IMR-90 (cell line): ENCODE results near the gene MRPS34. TPM values are rescaled to one million over a fixed set of nuclear protein-coding genes. Genes with fewer than 3 reads are reported as not detected.

Source experiments
- ATAC-seq: fragments of 200-7000 bp; cut with Tn5 transposase; 2 replicates; pipeline ENCODE4 v1.9.1; 2020; ENCODE audit warnings: low read depth, mild to moderate bottlenecking, moderate library complexity
- BruUV-seq: library from RNA; stranded (reverse); fragments of 400-500 nt; replicated peaks from 2 replicates; lab custom pipeline; 2021; lab: Mats Ljungman, UMichigan
- CTCF ChIA-PET: fragments of 300-600 bp; formaldehyde crosslinking; extraction: SDS; loops from one replicate; lab custom pipeline; 2021; ENCODE audit warnings: antibody characterized with exemption; lab: Yijun Ruan, JAX
- POLR2A ChIA-PET: fragments of 300-600 bp; sonication (Branson Sonifier 250); formaldehyde crosslinking; loops from one replicate; lab custom pipeline; 2022; ENCODE audit warnings: antibody characterized with exemption; ENCODE audit not compliant: unreplicated experiment; lab: Charles Lee
- DNase-seq: peaks from one replicate; pipeline ENCODE4 v3.0.0; 2013
- H2AFZ ChIP-seq: replicated peaks from 2 replicates; pipeline ENCODE3; 2013; ENCODE audit warnings: low read length, mild to moderate bottlenecking; ENCODE audit not compliant: poor library complexity
- H2AK5ac ChIP-seq: 2 replicates; pipeline ENCODE4 v1.6.1; 2013; ENCODE audit warnings: low read depth, low read length, inconsistent platforms
- H2AK9ac ChIP-seq: replicated peaks from 2 replicates; pipeline ENCODE3; 2013; ENCODE audit warnings: mild to moderate bottlenecking, low read depth, low read length, moderate library complexity; ENCODE audit not compliant: poor library complexity
- H2BK120ac ChIP-seq: 2 replicates; pipeline ENCODE4 v1.6.1; 2013; ENCODE audit warnings: low read depth, low read length, inconsistent platforms
- H2BK15ac ChIP-seq: 3 replicates; pipeline ENCODE4 v1.6.1; 2013; ENCODE audit warnings: low read depth, low read length, inconsistent platforms
- H2BK20ac ChIP-seq: 2 replicates; pipeline ENCODE4 v1.6.1; 2013; ENCODE audit warnings: low read depth, mild to moderate bottlenecking, inconsistent platforms, low read length, moderate library complexity
- H2BK5ac ChIP-seq: 2 replicates; pipeline ENCODE4 v1.6.1; 2013; ENCODE audit warnings: mild to moderate bottlenecking, low read depth, low read length, inconsistent platforms; ENCODE audit not compliant: poor library complexity, severe bottlenecking
- H3K14ac ChIP-seq: replicated peaks from 2 replicates; pipeline ENCODE4 v1.6.1; 2013; ENCODE audit warnings: low read depth, low read length, inconsistent platforms
- H3K18ac ChIP-seq: 2 replicates; pipeline ENCODE4 v1.6.1; 2013; ENCODE audit warnings: low read depth, low read length, control low read depth
- H3K23ac ChIP-seq: 2 replicates; pipeline ENCODE4 v1.6.1; 2013; ENCODE audit warnings: low read depth, low read length, inconsistent platforms
- H3K27ac ChIP-seq: 2 replicates; pipeline ENCODE4 v1.5.1; 2013; ENCODE audit warnings: mild to moderate bottlenecking, control low read depth, low read length; ENCODE audit not compliant: insufficient read depth
- H3K27me3 ChIP-seq: 2 replicates; pipeline ENCODE4 v1.6.1; 2013; ENCODE audit warnings: low read length; ENCODE audit not compliant: control insufficient read depth, insufficient read depth
- H3K36me3 ChIP-seq: 2 replicates; pipeline ENCODE4 v1.6.1; 2013; ENCODE audit warnings: low read length, mixed read lengths; ENCODE audit not compliant: control insufficient read depth, insufficient read depth
- H3K4ac ChIP-seq: 2 replicates; pipeline ENCODE4 v1.6.1; 2013; ENCODE audit warnings: low read depth, low read length, inconsistent platforms
- H3K4me1 ChIP-seq: 2 replicates; pipeline ENCODE4 v1.6.1; 2013; ENCODE audit warnings: low read length, mixed read lengths; ENCODE audit not compliant: control insufficient read depth, insufficient read depth
- H3K4me2 ChIP-seq: 2 replicates; pipeline ENCODE4 v1.6.1; 2013; ENCODE audit warnings: low read depth, mild to moderate bottlenecking, control low read depth, low read length, moderate library complexity
- H3K4me3 ChIP-seq: 2 replicates; pipeline ENCODE4 v1.5.1; 2013; ENCODE audit warnings: low read depth, mild to moderate bottlenecking, control low read depth, low read length, moderate library complexity; ENCODE audit not compliant: insufficient read depth
- H3K56ac ChIP-seq: 2 replicates; pipeline ENCODE4 v1.6.1; 2013; ENCODE audit warnings: low read length, inconsistent platforms; ENCODE audit not compliant: insufficient read depth; ENCODE audit errors: extremely low read depth
- H3K79me1 ChIP-seq, 2 experiments: 2 replicates each; pipeline ENCODE4 v1.6.1; 2013; ENCODE audit warnings: low read length in 2 of 2, inconsistent platforms in 1 of 2, low read depth in 1 of 2
- H3K9ac ChIP-seq: 2 replicates; pipeline ENCODE4 v1.6.1; 2013; ENCODE audit warnings: low read depth, low read length, control low read depth
- H3K9me1 ChIP-seq: 2 replicates; pipeline ENCODE4 v1.6.1; 2013; ENCODE audit warnings: low read length, inconsistent platforms; ENCODE audit not compliant: insufficient read depth
- H3K9me3 ChIP-seq: 2 replicates; pipeline ENCODE4 v1.6.1; 2013; ENCODE audit warnings: low read length; ENCODE audit not compliant: control insufficient read depth, insufficient read depth
- H4K20me1 ChIP-seq: 2 replicates; pipeline ENCODE4 v1.6.1; 2013; ENCODE audit warnings: low read length, inconsistent platforms; ENCODE audit not compliant: insufficient read depth
- H4K5ac ChIP-seq: 2 replicates; pipeline ENCODE4 v1.6.1; 2013; ENCODE audit warnings: mild to moderate bottlenecking, low read depth, low read length, control low read depth
- H4K8ac ChIP-seq, 2 experiments: 2 replicates each; pipeline ENCODE4 v1.6.1; 2013; ENCODE audit warnings: low read depth in 2 of 2, low read length in 2 of 2, control low read depth in 1 of 2, inconsistent platforms in 1 of 2
- H4K91ac ChIP-seq: 2 replicates; pipeline ENCODE4 v1.6.1; 2013; ENCODE audit warnings: low read depth, low read length, inconsistent platforms; ENCODE audit not compliant: insufficient read depth
- BHLHE40 ChIP-seq: fragments of 150-350 bp; IDR thresholded peaks from 2 replicates; pipeline ENCODE4 v1.6.1; 2016; ENCODE audit warnings: mild to moderate bottlenecking, low read depth, low read length
- CEBPB ChIP-seq: IDR thresholded peaks from 2 replicates; pipeline ENCODE4 v1.6.1; 2012; ENCODE audit warnings: low read depth, low read length, improper control_type of control experiment
- CTCF ChIP-seq: conservative IDR thresholded peaks from 2 replicates; pipeline ENCODE4 v1.5.1; 2012; ENCODE audit warnings: mild to moderate bottlenecking, low read depth, low read length, improper control_type of control experiment
- ELK1 ChIP-seq: fragments of 150-350 bp; IDR thresholded peaks from 2 replicates; pipeline ENCODE4 v1.6.1; 2016; ENCODE audit warnings: low read depth, mild to moderate bottlenecking, low read length, moderate library complexity, borderline replicate concordance
- MAFK ChIP-seq: IDR thresholded peaks from 2 replicates; pipeline ENCODE4 v1.6.1; 2012; ENCODE audit warnings: low read depth, low read length, improper control_type of control experiment
- MAZ ChIP-seq: IDR thresholded peaks from 2 replicates; pipeline ENCODE4 v1.6.1; 2012; ENCODE audit warnings: low read depth, mild to moderate bottlenecking, low read length, improper control_type of control experiment, moderate library complexity, borderline replicate concordance
- MXI1 ChIP-seq: IDR thresholded peaks from 2 replicates; pipeline ENCODE4 v1.6.1; 2012; ENCODE audit warnings: low read depth, mild to moderate bottlenecking, low read length, moderate library complexity, borderline replicate concordance
- NFE2L2 ChIP-seq: fragments of 150-350 bp; IDR thresholded peaks from 2 replicates; pipeline ENCODE4 v1.6.1; 2016; ENCODE audit warnings: low read depth, mild to moderate bottlenecking, low read length
- POLR2A ChIP-seq: IDR thresholded peaks from 2 replicates; pipeline ENCODE4 v1.6.1; 2012; ENCODE audit warnings: mild to moderate bottlenecking, low read depth, low read length
- RAD21 ChIP-seq: IDR thresholded peaks from 2 replicates; pipeline ENCODE4 v1.6.1; 2012; ENCODE audit warnings: low read length, improper control_type of control experiment
- RCOR1 ChIP-seq: IDR thresholded peaks from 2 replicates; pipeline ENCODE4 v1.6.1; 2012; ENCODE audit warnings: mild to moderate bottlenecking, low read length, improper control_type of control experiment; ENCODE audit not compliant: insufficient replicate concordance
- SMC3 ChIP-seq: fragments of 150-350 bp; IDR thresholded peaks from 2 replicates; pipeline ENCODE4 v1.6.1; 2016; ENCODE audit warnings: low read depth, mild to moderate bottlenecking, antibody characterized with exemption, low read length, moderate library complexity
- USF2 ChIP-seq: fragments of 150-350 bp; IDR thresholded peaks from 2 replicates; pipeline ENCODE4 v1.6.1; 2017; ENCODE audit warnings: mild to moderate bottlenecking, antibody characterized with exemption, low read length, low read depth
- WGBS, 2 experiments: methylation state at CpG; one replicate each; pipeline versions ENCODE4 v1.1.5 to v1.1.7; 2013; ENCODE audit warnings: missing lambda C conversion rate in 2 of 2; ENCODE audit not compliant: insufficient read length in 1 of 2; ENCODE audit errors: extremely low coverage in 2 of 2; 5-methylcytosine and 5-hydroxymethylcytosine counted together
- dilution Hi-C: fragments of 300-500 bp; cut with HindIII; formaldehyde crosslinking; loops from one replicate; pipeline ENCODE4 v1.14.3; 2018; ENCODE audit warnings: low sequenced_read_pairs; ENCODE audit not compliant: unreplicated experiment
- in situ Hi-C: fragments of 300-500 bp; cut with MboI; formaldehyde crosslinking; loops from 3 replicates; pipeline ENCODE4 v1.14.3; 2019; ENCODE audit warnings: low sequenced_read_pairs, inconsistent platforms, mixed read lengths
- intact Hi-C: fragments of 100-400 bp; cut with micrococcal nuclease; formaldehyde crosslinking; loops from 2 replicates; pipeline ENCODE4 v1.10.0; 2022
- polyA plus RNA-seq, 3 experiments: library from polyadenylated mRNA; depleted of rRNA; stranded (reverse); fragments of >200 nt; gene quantifications; 2 replicates each; pipeline ENCODE4 v1.2.3, GENCODE V29; 2012; ENCODE audit warnings: low replicate concordance in 1 of 3
- total RNA-seq: library from RNA; depleted of rRNA; stranded (reverse); fragments of >200 nt; gene quantifications from 2 replicates; pipeline ENCODE4 v1.2.3, GENCODE V29; 2012

Gene MRPS34
- total and polyA plus RNA-seq, 2 of the 4 experiments (the other 2 are of a cell fraction), result 68.5 to 80.4 TPM

- Histone ChIP-seq H3K18ac (no peak overlapping the region), H4K5ac (no peak overlapping the region), H4K8ac (no peak overlapping the region), H2BK120ac (peak overlapping the region; percentile 22; the same call in 1 of the 2 replicates), H3K4ac (peak overlapping the region; percentile 62; the same call in 1 of the 2 replicates), H3K9me1 (peaks cover 12% of the 10 kb centered on the region), H2AK9ac (no peak overlapping the region), H3K23ac (no peak overlapping the region), H2BK5ac (no peak overlapping the region), H4K20me1 (peaks cover 56% of the 10 kb centered on the region), H2BK15ac (no peak overlapping the region), H3K9me3 (no peaks in the 10 kb centered on the region), H3K4me2 (no peak overlapping the region), H3K27ac (peak overlapping the region; percentile 2; the same call in 1 of the 2 replicates), H3K27me3 (no peaks in the 10 kb centered on the region), H2AFZ (no peak overlapping the region), H2AK5ac (peak overlapping the region; percentile 85), H4K91ac (no peak overlapping the region), H3K4me3 (no peak overlapping the region), H3K79me1 (peaks cover 21 to 76% of the 10 kb centered on the region in 2 experiments), H3K56ac (no peak overlapping the region), H2BK20ac (no peak overlapping the region), H3K36me3 (peaks cover 28% of the 10 kb centered on the region), H3K14ac (no peak overlapping the region), H3K4me1 (peaks cover 8% of the 10 kb centered on the region), H3K9ac (no peak overlapping the region)
- no TSS peak for BruUV-seq
- ATAC-seq, result peak; percentile 64
- intact Hi-C loops (no loop called here), dilution Hi-C loops (no loop called here), in situ Hi-C loops (no loop called here)
- POLR2A ChIA-PET, result no interaction called here
- TF ChIP-seq POLR2A (no peak), CEBPB (no peak), MAZ (no peak; the same call in 1 of the 2 replicates), NFE2L2 (no peak), SMC3 (peak; percentile 50), BHLHE40 (no peak), ELK1 (no peak), MXI1 (no peak), MAFK (no peak), USF2 (no peak), CTCF (peak; percentile 67), RAD21 (peak; percentile 58), RCOR1 (no peak)
- WGBS, 2 experiments, result 80% methylated on average over 2 of the region's 6 CpGs; no CpG with 5 or more reads in 1 of the 2 experiments
- CTCF ChIA-PET, result interaction anchor here (0.6 to 1.1 kb wide), 3 partner anchors 13 to 114 kb away, joined by 3 to 9 read pairs (median 3); no protein-coding TSS in a partner anchor
- peak; percentile 32 for DNase-seq
Measured at GRCh38 chr16:1723450-1724147, 49.3 kb downstream of the MRPS34 start.
